OCI-LY7 (cell line): ENCODE results near the gene ICA1.

Experiments
- CTCF ChIP-seq: fragments of 200-600 bp; sonication (generic); conservative IDR thresholded peaks from 2 replicates; pipeline ENCODE4 v1.5.1; 2014; ENCODE audit warnings: mild to moderate bottlenecking, antibody characterized with exemption, low read length, moderate library complexity, mixed read lengths
- EZH2phosphoT487 ChIP-seq: fragments of 200-600 bp; sonication (generic); IDR thresholded peaks from 2 replicates; pipeline ENCODE4 v1.6.1; 2018; ENCODE audit warnings: low read depth, borderline replicate concordance, mild to moderate bottlenecking, mixed run types, antibody characterized with exemption, low read length, moderate library complexity, mixed read lengths

DNA sequence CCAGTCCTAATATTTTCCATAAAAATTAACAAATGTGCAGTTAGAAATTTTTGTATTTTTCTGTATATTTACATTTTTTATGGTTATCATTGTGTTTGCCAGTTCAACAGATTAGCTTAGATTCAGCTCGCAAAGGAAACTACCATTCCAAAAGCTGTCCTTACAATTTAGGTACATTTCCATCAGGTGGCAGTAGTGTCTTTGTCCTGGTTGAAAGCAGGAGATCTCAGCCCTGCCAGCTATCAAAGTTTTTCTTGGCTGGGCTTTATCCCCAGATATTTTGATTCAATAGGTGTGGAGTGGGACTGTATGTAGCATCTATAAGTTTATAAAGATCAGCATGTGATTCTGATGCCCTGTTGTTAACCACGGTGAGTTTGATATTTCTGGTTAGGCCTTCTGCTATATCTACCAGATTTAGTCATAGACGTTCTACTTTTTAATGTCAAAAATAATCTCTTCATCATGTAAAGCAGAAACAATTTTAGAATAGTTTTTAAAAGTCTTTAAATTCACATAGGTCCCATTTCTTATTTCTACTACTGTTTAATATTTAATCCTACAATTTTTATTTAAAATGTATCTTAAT is 15.5 kb upstream of the ICA1 start:
- TF ChIP-seq CTCF (peak; percentile 62), EZH2phosphoT487 (no peak)
